ENCODE measurements around the gene PRR36.

DNA sequence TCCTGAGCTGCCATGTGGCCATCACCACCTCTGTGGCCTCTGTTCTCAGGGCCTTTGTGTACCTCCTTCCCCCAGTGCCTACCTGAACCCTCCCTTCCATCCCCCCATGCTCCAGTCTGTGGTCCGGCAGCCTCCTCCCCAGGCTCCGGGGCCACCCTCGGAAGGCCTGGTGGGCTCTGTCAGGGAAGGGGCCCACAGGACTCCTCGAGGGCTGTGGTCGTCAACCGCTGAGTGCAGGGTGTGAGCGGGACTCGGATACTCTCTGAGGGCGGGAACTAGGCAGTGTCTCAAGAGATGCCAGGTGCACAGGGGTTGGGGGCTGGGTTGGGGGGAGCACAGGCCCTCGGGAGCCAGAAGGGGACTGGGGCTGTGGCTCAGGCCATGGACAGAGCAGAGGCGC lies 33.4 kb upstream of the PRR36 start:
- no peak for TF ChIP-seq CTCF (IDR thresholded peaks at IDR 0.05)
- TF ChIP-seq EZH2 (IDR thresholded peaks at IDR 0.05; ENCODE audit: borderline replicate concordance, insufficient read depth, low read depth, low read length, poor library complexity, severe bottlenecking): no peak
